Smooth muscle cell of the brain vasculature (primary cell): ENCODE measurements around the gene ESRRB.

ENCODE experiments used
- DNase-seq: peaks from one replicate; pipeline ENCODE4 v3.0.0-alpha.2; 2012; ENCODE audit warnings: low read depth, low spot score

The ESRRB gene

DNA sequence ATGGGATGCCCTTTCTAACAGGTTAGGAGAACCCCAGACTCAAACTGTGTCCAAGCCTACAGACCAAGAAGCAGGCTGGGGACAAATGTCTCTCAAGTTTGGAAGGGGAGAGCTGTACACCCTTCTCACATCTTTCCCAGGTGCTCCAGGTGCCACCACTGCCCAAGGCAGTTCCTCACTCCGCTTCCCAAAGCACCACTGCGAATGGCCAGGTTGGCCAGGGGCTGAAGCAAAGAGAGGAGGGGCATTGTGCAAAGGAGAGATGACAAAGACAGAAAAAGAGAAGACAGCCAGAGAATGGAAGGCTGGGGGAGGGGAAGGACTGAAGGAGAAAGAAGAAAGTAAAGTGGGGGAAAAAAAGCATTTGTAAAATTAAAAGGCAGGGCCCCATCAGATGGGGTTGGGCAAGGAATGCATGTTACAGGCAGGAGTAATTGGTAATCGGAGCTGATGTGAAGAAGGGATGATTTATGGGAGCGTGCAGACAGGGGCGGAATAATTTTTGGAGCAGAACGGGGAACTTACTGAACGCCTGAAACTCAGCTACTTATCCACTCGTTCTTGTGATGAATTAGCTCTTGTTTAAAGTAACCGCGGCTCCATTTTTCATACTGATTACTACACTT is 165.8 kb downstream of the ESRRB start:
- no peak for DNase-seq

DNA sequence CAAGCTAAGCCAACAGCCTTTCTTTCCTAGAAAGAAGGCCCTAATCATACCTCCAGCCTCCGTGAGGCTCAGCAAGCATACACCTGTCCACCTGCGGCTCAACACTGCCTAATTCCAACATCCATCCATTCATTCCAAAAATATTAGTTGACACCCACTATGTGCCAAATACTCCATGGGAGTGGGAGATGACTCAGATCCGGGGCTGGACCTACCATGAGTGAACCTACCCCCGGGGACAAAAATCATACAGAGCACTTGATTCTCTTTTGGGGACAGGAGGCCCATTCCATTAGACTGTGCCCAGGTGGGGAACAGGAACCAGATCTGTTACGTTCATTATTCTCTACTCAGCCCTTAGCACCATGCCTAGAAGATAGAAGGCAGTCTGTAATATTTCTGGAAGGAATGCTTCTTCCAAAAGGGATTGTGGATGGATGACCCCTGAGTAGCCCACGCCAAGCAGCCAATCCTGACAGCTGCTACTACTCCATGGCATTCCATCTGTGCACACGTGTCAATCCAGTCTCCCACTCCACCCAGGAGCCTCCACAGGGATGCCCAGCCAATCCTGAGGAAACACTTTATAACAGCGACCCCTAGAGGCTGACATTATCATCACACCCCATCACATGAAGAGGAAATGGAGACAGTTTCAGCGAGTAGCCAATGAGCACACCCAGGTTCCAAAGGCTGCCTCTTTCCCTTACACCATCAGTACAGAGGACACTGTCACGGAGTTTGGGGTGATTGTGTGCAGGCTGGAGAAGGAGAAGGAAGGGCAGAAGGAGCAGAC is 170.7 kb downstream of the ESRRB start:
- DNase-seq = no peak

DNA sequence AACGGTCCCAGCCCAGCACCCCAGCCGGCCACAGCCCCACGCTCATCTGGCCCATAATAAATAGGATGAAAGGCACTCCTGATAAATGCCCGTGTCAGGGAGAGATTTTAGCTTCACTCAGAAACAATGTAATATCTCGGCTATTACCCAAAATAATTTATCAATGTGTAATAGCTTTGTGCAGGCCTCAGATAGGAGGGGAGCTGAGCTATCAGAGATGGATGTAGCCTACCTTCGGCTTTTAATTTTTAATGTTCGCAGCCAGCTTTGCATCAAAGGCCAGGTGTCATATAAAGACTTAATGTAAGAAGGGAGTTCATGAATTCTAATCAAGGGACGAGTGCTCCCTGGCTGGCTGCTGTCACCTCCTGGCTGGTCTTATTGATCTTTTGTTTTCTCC is 171.9 kb downstream of the ESRRB start:
- DNase-seq = no peak

DNA sequence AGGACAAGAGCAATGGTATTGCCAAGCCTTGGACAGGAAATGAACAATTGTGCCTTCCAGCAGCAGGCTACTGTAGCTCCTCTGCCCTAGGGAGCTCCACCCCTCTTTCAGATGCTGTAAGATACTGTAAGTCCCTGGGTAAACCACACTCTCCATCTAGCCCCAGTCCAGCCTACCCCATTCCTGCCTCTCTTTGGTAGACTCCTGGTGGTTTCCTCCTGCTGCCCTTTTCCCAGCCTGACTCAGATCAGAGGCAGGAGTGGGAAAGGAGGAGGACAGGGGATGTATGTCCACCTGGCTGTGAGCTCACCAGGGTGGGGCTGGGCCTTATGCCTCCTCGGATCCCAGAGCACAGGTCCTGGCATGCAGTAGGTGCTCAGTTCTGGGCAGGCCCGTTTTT is 174.6 kb downstream of the ESRRB start:
- DNase-seq = no peak

DNA sequence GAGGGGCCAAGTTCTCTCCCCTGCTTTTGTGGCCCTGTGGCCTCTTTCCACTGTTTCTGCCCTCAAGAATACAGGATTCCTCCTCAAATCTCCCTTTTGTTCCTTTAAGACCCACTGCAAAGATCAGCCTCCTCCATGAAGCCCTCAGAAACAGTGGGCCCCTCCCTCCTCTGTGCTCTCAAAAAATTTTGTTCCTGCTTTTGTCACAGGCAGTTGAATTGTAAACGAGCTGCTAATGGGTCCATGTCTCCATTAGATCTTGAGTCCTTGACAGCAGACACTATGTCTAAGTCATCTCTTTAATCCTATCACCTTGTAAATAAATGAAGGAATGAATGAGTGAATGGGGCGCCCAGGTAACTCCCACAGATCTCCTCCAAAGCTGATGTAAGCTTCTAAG is 175.2 kb downstream of the ESRRB start:
- DNase-seq = no peak
